ENCODE data around the gene FRMD4A. TPM values are rescaled to one million over a fixed set of nuclear protein-coding genes. Genes with fewer than 3 reads are reported as not detected.

FRMD4A gene
- total and polyA plus RNA-seq, 2 of the 4 experiments (the other 2 are of a cell fraction), result 30.3 to 68.8 TPM

- intact Hi-C loops (cut with micrococcal nuclease), result no loop called here
- no peak overlapping the region for H2BK20ac ChIP-seq (ENCODE audit: low read depth, low read length)
- no CpG with 5 or more reads among the region's 9 CpGs for WGBS, 2 experiments (ENCODE audit: extremely low coverage in 2 of 2, insufficient read length in 1 of 2)
- no peaks in the 10 kb centered on the region for H3K36me3 ChIP-seq (ENCODE audit: control insufficient read depth, insufficient read depth, low read length)
- H3K4me2 ChIP-seq (ENCODE audit: low read depth, low read length), result no peak overlapping the region
- no peak overlapping the region for H3K18ac ChIP-seq (ENCODE audit: low read depth, low read length)
- no peak overlapping the region for H4K5ac ChIP-seq (ENCODE audit: low read depth, low read length)
- no peak overlapping the region for H2BK120ac ChIP-seq (ENCODE audit: low read depth, low read length)
- H3K9ac ChIP-seq (ENCODE audit: low read depth, low read length), result no peak overlapping the region
- H2BK5ac ChIP-seq (ENCODE audit: low read depth, low read length, poor library complexity, severe bottlenecking), result no peak overlapping the region
- H3K4me3 ChIP-seq (ENCODE audit: insufficient read depth, low read depth, low read length), result no peak overlapping the region
- H3K14ac ChIP-seq (replicated peaks; ENCODE audit: low read depth, low read length), result no peak overlapping the region
- H3K27ac ChIP-seq (ENCODE audit: insufficient read depth, low read length), result no peak overlapping the region
- H3K4ac ChIP-seq (ENCODE audit: low read depth, low read length), result no peak overlapping the region
- peaks cover 6% of the 10 kb centered on the region; the same call in 1 of the 2 replicates for H3K4me1 ChIP-seq (ENCODE audit: control insufficient read depth, insufficient read depth, low read length)
- H4K20me1 ChIP-seq (ENCODE audit: insufficient read depth, low read length), result peaks cover 7% of the 10 kb centered on the region
- peaks cover 7 to 48% of the 10 kb centered on the region in 2 experiments for H3K79me1 ChIP-seq (ENCODE audit: low read depth in 1 of 2, low read length in 2 of 2)
- in situ Hi-C loops (cut with MboI; ENCODE audit: low sequenced_read_pairs), result no loop called here
- no peak overlapping the region for H2AK5ac ChIP-seq (ENCODE audit: low read depth, low read length)
- no TSS peak for BruUV-seq (replicated peaks)
- peaks cover 14% of the 10 kb centered on the region; the same call in 1 of the 2 replicates for H3K9me1 ChIP-seq (ENCODE audit: insufficient read depth, low read length)
- ChIA-PET POLR2A (ENCODE audit: unreplicated experiment) (no interaction called here), CTCF (no interaction called here)
- H2AFZ ChIP-seq (replicated peaks; ENCODE audit: low read length, poor library complexity), result no peak overlapping the region
- no peak overlapping the region for H2AK9ac ChIP-seq (replicated peaks; ENCODE audit: low read depth, low read length, poor library complexity)
- H2BK15ac ChIP-seq (ENCODE audit: low read depth, low read length), result no peak overlapping the region
- no peaks in the 10 kb centered on the region for H3K27me3 ChIP-seq (ENCODE audit: control insufficient read depth, insufficient read depth, low read length)
- TF ChIP-seq USF2 (IDR thresholded peaks at IDR 0.05; ENCODE audit: low read depth, low read length) (no peak), RAD21 (IDR thresholded peaks at IDR 0.05; ENCODE audit: low read length) (no peak), MXI1 (IDR thresholded peaks at IDR 0.05; ENCODE audit: borderline replicate concordance, low read depth, low read length) (no peak), POLR2A (IDR thresholded peaks at IDR 0.05; ENCODE audit: low read depth, low read length) (no peak)
- H3K56ac ChIP-seq (ENCODE audit: extremely low read depth, insufficient read depth, low read length), result no peak overlapping the region
- DNase-seq (no peak), ATAC-seq (ENCODE audit: low read depth) (no peak)
- H3K9me3 ChIP-seq (ENCODE audit: control insufficient read depth, insufficient read depth, low read length), result peaks cover 2% of the 10 kb centered on the region
- dilution Hi-C loops (cut with HindIII; ENCODE audit: low sequenced_read_pairs, unreplicated experiment), result no loop called here
- H3K23ac ChIP-seq (ENCODE audit: low read depth, low read length), result no peak overlapping the region
- H4K8ac ChIP-seq (ENCODE audit: low read depth in 2 of 2, low read length in 2 of 2), result no peak overlapping the region
- no peak overlapping the region for H4K91ac ChIP-seq (ENCODE audit: insufficient read depth, low read depth, low read length)
Measured at GRCh38 chr10:13820964-13821337, 509.8 kb downstream of the FRMD4A start.

Data from IMR-90 (cell line).